Kidney capillary endothelial cell (primary cell): ENCODE results near the gene GPR107.

Experiments used
- DNase-seq: peaks from one replicate; pipeline ENCODE4 v3.0.0-alpha.2; 2018; ENCODE audit warnings: low spot score

Gene GPR107

DNA sequence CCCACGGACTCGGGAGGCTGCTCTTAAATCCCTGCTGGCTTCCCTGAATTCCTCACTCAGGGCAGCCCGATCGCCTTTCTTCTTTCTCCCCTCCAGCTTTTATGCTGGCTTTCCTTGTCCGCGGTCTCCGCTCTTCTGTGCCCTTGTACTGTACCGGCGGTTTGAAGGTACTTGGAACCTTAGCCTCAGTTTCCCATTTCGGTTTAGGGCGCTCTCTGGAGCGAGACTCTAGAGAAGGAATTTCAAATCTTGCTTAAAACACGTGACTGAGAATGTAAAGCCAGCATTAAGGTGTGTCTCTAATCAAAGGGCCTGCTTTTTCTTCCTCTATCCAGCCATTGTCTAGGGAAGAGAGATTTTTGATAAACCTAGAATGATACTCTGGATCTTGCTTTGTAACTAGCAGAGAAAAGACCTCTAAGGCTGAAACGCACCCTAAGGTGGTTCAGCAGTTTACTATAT is 650 bp downstream of the GPR107 start:
- no peak for DNase-seq

DNA sequence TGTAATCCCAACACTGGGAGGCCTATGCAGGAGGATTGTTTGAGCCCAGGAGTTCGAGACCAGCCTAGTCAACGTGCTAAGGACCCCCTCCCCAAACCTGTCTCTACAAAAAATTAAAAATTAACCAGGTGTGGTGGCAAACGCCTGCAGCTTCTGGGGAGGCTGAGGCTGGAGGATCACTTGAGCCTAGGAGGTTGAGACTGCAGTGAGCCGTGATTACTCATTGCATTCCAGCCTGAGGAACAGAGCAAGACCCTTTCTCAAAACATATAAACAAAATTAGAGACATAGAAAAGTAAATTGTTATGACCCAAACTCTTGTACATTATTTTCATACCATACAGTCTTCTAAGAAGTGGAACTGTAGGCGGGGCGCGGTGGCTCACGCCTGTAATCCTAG is 1.1 kb downstream of the GPR107 start:
- no peak for DNase-seq

- no peak for DNase-seq
These were observed 4.4 kb downstream of the GPR107 start for GRCh38 chr9:130058154-130058553.

DNA sequence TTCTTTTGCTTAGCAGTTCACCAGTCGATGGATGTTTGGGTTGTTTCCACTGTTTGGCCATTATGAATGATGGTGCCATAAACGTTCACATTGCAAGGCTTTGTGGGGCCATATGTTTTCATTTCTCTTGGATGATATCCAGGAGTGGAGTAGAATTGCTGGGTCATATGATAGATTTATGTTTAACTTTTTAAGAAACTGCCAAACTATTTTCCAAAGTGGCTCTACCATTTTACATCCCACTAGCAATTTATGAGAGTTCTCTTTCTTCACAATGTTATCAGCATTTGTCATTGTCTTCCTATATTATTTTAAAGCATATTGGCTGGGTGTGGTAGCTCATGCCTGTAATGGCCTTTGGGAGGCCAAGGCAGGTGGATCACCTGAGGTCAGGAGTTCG is 5.2 kb downstream of the GPR107 start:
- no peak for DNase-seq

DNA sequence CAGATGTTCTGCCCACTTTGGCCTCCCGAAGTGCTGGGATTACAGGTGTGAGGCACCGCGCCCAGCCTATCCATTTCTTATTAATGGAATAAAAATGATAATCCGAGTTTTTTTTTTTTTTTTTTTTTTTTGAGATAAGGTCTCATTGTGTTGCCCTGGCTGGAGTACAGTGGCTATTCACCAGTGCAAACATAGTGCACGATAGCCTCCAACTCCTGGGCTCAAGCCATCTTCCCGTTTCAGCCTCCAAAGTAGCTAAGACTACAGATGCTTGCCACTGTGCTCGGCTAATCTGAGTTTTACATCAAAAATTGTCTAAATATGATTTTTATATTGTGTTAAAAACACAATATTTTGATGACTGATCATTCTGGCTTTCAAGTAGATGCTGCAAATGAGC is 6.6 kb downstream of the GPR107 start:
- DNase-seq = no peak

DNA sequence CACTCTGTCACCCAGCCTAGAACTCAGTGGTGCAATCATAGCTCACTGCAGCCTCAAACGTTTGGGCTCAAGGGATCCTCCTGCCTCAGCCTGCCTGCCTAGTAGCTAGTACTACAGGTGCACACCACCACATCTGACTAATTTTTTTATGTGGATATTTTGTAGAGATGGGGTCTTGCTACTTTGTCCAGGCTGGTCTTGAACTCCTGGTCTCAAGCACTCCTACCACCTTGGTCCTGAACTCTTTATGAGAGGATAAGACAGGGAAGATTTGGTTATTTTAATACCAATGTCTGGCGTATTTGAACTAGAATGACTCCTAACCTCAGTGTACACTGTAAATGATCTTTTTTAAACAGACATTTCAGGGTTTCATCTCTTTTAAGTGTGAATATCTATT is 9.0 kb downstream of the GPR107 start:
- no peak for DNase-seq

- no peak for DNase-seq
These were observed 10.9 kb downstream of the GPR107 start for GRCh38 chr9:130064621-130065020.

GRCh38 chr9:130069048-130069447 is 15.3 kb downstream of the GPR107 start:
- DNase-seq = no peak

- DNase-seq = peak; percentile 26
These were observed 19.0 kb downstream of the GPR107 start for GRCh38 chr9:130072515-130073235.

DNA sequence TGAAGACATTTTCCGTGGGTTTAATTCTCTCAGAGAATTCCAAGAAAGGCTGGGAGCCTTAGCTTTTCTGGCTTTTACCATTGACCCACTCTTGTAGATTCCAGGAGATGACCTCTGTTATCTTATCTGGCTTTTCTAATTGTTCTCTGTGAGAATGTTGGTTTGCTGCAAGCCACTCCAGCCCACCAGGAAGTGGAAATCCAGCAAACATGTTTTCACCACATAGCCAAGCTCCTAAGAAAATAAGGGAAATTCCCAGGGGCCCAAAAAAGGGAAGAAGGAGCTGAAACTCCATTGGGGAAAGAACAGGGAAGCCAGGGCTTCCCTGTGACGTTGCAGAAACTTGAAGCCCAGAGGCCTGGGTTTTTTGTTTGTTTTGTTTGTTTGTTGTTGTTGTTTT is 19.7 kb downstream of the GPR107 start:
- no peak for DNase-seq

- no peak for DNase-seq
These were observed 24.8 kb downstream of the GPR107 start for GRCh38 chr9:130078547-130078946.

GRCh38 chr9:130084337-130084736 is 30.6 kb downstream of the GPR107 start:
- no peak for DNase-seq

- no peak for DNase-seq
These were observed 34.3 kb downstream of the GPR107 start for GRCh38 chr9:130088051-130088450.

GRCh38 chr9:130089141-130089540 is 35.4 kb downstream of the GPR107 start:
- no peak for DNase-seq

DNA sequence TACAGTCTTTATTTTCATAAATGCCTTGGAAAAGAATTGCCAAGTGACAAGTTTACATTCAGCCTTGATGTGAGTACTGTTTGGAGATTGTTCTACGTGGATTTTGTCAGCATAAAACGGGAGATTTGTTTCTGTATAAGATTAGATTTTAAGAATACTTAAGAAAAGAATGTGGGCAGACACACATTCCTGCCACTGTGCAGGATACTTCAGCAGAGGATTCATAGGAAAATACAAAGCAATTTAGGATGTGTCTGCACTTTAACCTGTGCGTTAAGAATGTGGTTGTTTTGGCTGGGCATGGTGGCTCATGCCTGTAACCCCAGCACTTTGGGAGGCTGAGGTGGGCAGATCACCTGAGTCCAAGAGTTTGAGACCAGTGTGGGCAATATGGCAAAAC is 37.2 kb downstream of the GPR107 start:
- no peak for DNase-seq

DNA sequence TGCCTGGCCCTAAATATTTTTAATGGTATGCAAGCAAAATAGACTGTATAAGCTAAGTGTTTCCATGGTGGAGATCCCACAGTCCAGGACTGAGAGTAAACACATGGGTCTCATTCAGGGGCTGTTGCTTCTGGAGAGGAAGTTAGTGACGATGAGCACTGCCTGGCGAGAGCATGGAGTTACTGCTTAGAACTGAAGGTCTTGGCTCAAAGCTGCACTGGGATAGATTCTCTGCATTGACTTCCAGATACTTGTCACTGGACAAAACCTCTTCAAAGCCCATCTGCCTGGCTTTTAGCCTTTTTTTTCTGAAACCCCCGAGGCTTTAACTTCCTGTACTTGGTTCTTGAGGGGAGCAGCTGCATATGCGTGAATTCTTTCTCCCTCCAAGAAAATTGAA is 39.2 kb downstream of the GPR107 start:
- no peak for DNase-seq

GRCh38 chr9:130095872-130096271 is 42.2 kb downstream of the GPR107 start:
- no peak for DNase-seq

DNA sequence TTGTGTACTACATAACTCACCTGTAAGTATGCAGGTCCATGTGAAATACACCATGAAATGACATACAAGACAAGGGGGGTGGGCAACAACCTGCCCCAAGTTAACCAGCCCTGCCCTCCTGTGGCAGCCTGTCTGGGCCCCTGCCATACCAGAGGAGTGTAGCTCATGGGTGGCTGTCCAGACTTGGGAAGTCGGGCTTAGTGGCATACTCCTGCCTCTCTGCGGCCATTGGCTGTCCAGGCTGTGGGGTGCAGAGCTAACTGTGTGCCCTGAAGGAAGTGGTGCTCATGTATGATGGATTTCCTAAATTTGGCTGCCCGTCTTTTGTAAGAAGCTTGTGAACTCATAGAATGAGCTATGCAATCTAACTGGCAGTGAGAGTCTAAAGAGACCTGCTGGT is 47.0 kb downstream of the GPR107 start:
- no peak for DNase-seq

GRCh38 chr9:130101915-130102314 is 48.2 kb downstream of the GPR107 start:
- no peak for DNase-seq

- DNase-seq = no peak
These were observed 50.9 kb downstream of the GPR107 start for GRCh38 chr9:130104491-130105193.

- no peak for DNase-seq
These were observed 53.1 kb downstream of the GPR107 start for GRCh38 chr9:130106860-130107233.

DNA sequence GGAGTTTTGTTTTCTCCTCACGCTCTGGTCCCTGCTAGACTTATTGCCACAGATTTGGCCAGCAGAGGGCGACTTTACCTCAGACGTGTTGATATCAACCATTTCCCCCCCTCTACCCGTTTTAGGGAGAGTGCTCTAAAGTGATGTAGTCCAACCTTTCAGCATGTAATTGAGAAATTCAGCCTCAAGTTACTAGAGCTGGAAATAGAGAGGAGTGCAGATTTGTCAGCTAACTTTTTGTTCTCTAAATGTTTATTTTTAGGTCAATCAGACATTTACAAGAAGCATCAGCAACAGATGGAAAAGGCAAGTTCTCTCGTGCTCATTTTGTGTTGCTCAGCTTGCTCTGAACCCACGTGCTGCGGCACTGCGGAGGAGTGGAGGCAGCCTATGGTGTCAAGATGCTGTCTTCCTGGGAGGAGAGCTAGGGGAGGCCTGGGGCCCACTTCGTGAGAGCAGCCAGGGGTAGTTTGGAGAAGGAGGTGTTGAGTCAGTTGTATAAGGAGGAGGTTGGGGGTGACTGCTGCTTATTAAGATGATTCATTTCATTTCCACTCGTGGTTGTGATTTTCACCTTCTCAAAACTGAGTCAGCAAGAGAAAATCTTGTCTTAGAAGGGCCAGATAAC is 53.6 kb downstream of the GPR107 start:
- peak; percentile 69 for DNase-seq

DNA sequence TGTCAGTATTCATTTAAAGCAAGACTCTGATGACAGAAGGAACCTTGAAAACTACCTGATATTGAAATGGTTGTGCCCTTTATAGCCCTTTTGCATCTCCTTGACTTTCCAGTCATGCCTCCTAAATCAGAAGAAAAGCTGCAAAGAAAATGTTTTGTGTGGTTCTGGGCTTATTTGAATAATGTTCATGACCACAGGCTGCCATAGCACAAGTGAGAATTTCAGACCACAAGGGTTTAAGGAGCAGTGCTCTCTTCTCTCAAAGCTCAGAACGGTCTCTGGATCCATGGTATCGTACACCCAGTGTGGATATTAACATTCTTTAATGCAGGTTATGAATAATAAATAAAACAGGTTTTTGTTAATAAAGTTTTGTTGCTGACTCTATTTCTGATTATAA is 54.2 kb downstream of the GPR107 start:
- no peak for DNase-seq
